NCI-H146 treated with DMSO at 0.1 percent for 48 hours (cell line): ENCODE results near the gene RPS28.

Source experiments
- DNase-seq: peaks from one replicate; lab custom pipeline; 2025; ENCODE audit not compliant: unreplicated experiment; lab: John Stamatoyannopoulos, UW

The RPS28 gene

GRCh38 chr19:8319807-8320520 lies 1.3 kb upstream of the RPS28 start:
- no peak for DNase-seq

GRCh38 chr19:8320564-8321066 lies 681 bp upstream of the RPS28 start:
- DNase-seq, result peak; percentile 1

- no peak for DNase-seq
Observed at GRCh38 chr19:8321986-8322637, 816 bp downstream of the RPS28 start.

GRCh38 chr19:8322638-8322997 lies 1.3 kb downstream of the RPS28 start:
- DNase-seq, result no peak

GRCh38 chr19:8323781-8324185 lies 2.5 kb downstream of the RPS28 start:
- no peak for DNase-seq

GRCh38 chr19:8324186-8325050 lies 3.1 kb downstream of the RPS28 start:
- no peak for DNase-seq

GRCh38 chr19:8325454-8325853 lies 4.2 kb downstream of the RPS28 start:
- DNase-seq, result no peak

- no peak for DNase-seq
Observed at GRCh38 chr19:8329996-8330395, 8.7 kb downstream of the RPS28 start.

- no peak for DNase-seq
Observed at GRCh38 chr19:8331263-8331845, 10.1 kb downstream of the RPS28 start.

GRCh38 chr19:8332976-8333766 lies 11.9 kb downstream of the RPS28 start:
- no peak for DNase-seq

- DNase-seq, result peak; percentile 15
Observed at GRCh38 chr19:8333767-8334457, 12.6 kb downstream of the RPS28 start.

- peak; percentile 15 for DNase-seq
Observed at GRCh38 chr19:8334458-8335342, 13.4 kb downstream of the RPS28 start.

GRCh38 chr19:8335343-8336071 lies 14.2 kb downstream of the RPS28 start:
- no peak for DNase-seq

- no peak for DNase-seq
Observed at GRCh38 chr19:8336072-8336569, 14.8 kb downstream of the RPS28 start.

GRCh38 chr19:8336660-8337059 lies 15.4 kb downstream of the RPS28 start:
- no peak for DNase-seq

- no peak for DNase-seq
Observed at GRCh38 chr19:8337728-8338127, 16.4 kb downstream of the RPS28 start.

- DNase-seq, result no peak
Observed at GRCh38 chr19:8338835-8339234, 17.5 kb downstream of the RPS28 start.
